ENCODE measurements around the gene LASP1. TPM values are rescaled to one million over a fixed set of nuclear protein-coding genes. Genes with fewer than 3 reads are reported as not detected.

The LASP1 gene
- polyA plus RNA-seq, 1 of the 3 experiments (the other 2 are of a cell fraction), result 102 TPM

GRCh38 chr17:38921756-38922411 lies 52.0 kb downstream of the LASP1 start:
- Histone ChIP-seq H3K4me2 (no peak overlapping the region), H3K4me1 (ENCODE audit: control insufficient read depth in 1 of 2, insufficient read depth in 2 of 2, low read depth in 1 of 2, low read length in 1 of 2) (peaks cover 9 to 27% of the 10 kb centered on the region in 2 experiments; a peak in 2 of 4 replicates), H3K27me3 (ENCODE audit: insufficient read depth) (no peaks in the 10 kb centered on the region), H3F3A (replicated peaks; ENCODE audit: insufficient read depth) (peaks cover 51% of the 10 kb centered on the region), H3K79me2 (ENCODE audit: insufficient read depth) (0 out of 2 replicates have a peak, but pooled peaks cover 3% of the 10 kb centered on the region), H4K20me1 (ENCODE audit: insufficient read depth) (0 out of 2 replicates have a peak, but pooled peaks cover 8% of the 10 kb centered on the region), H3K4me3 (ENCODE audit: low read depth in 2 of 2, low read length in 1 of 2) (no peak overlapping the region), H3K9me2 (no peaks in the 10 kb centered on the region), H3K36me3 (replicated peaks in 1 of 2; ENCODE audit: control insufficient read depth in 1 of 2, insufficient read depth in 2 of 2, low read length in 1 of 2) (peaks cover 16 to 18% of the 10 kb centered on the region in 2 experiments), H2AFZ (ENCODE audit: low read depth) (no peak overlapping the region), H3K9ac (no peak overlapping the region), H3K27ac (ENCODE audit: low read depth in 2 of 2, low read length in 1 of 2) (peak overlapping the region; percentile 49 to 67; a peak in 3 of 4 replicates), H3K9me3 (no peaks in the 10 kb centered on the region)
- DNase-seq, result no peak
- CTCF ChIA-PET, result interaction anchor here (1.2 to 4.1 kb wide), 5 partner anchors 9 to 243 kb away, joined by 3 to 22 read pairs (median 5); no protein-coding TSS in a partner anchor
- TF ChIP-seq MAX (IDR thresholded peaks at IDR 0.05; ENCODE audit: low read depth) (no peak), RXRA (IDR thresholded peaks at IDR 0.05; ENCODE audit: borderline replicate concordance, low read depth) (no peak), TAF1 (IDR thresholded peaks at IDR 0.05; ENCODE audit: borderline replicate concordance, low read depth, low read length) (no peak), FOXJ3 (CRISPR knock-in tag; IDR thresholded peaks at IDR 0.05) (no peak), RFX5 (IDR thresholded peaks at IDR 0.05; ENCODE audit: low read length) (no peak), JUND (IDR thresholded peaks at IDR 0.05) (no peak), YY1 (IDR thresholded peaks at IDR 0.05; ENCODE audit: low read depth) (no peak), FOSL2 (IDR thresholded peaks at IDR 0.05; ENCODE audit: borderline replicate concordance, low read depth) (no peak), NRF1 (IDR thresholded peaks at IDR 0.05; ENCODE audit: low read depth, low read length) (no peak), RAD21 (IDR thresholded peaks at IDR 0.05; ENCODE audit: low read length) (no peak), MXI1 (IDR thresholded peaks at IDR 0.05; ENCODE audit: low read depth, low read length) (no peak), GATA2 (CRISPR knock-in tag; IDR thresholded peaks at IDR 0.05) (no peak), SIN3A (IDR thresholded peaks at IDR 0.05; ENCODE audit: borderline replicate concordance, low read depth, low read length) (no peak), MEF2A (IDR thresholded peaks at IDR 0.05; ENCODE audit: borderline replicate concordance, low read depth) (no peak)
- TF ChIP-seq, protein P1, sequence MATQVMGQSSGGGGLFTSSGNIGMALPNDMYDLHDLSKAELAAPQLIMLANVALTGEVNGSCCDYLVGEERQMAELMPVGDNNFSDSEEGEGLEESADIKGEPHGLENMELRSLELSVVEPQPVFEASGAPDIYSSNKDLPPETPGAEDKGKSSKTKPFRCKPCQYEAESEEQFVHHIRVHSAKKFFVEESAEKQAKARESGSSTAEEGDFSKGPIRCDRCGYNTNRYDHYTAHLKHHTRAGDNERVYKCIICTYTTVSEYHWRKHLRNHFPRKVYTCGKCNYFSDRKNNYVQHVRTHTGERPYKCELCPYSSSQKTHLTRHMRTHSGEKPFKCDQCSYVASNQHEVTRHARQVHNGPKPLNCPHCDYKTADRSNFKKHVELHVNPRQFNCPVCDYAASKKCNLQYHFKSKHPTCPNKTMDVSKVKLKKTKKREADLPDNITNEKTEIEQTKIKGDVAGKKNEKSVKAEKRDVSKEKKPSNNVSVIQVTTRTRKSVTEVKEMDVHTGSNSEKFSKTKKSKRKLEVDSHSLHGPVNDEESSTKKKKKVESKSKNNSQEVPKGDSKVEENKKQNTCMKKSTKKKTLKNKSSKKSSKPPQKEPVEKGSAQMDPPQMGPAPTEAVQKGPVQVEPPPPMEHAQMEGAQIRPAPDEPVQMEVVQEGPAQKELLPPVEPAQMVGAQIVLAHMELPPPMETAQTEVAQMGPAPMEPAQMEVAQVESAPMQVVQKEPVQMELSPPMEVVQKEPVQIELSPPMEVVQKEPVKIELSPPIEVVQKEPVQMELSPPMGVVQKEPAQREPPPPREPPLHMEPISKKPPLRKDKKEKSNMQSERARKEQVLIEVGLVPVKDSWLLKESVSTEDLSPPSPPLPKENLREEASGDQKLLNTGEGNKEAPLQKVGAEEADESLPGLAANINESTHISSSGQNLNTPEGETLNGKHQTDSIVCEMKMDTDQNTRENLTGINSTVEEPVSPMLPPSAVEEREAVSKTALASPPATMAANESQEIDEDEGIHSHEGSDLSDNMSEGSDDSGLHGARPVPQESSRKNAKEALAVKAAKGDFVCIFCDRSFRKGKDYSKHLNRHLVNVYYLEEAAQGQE (IDR thresholded peaks at IDR 0.05; ENCODE audit: low read depth, low read length), result no peak
- TF ChIP-seq, protein P2, sequence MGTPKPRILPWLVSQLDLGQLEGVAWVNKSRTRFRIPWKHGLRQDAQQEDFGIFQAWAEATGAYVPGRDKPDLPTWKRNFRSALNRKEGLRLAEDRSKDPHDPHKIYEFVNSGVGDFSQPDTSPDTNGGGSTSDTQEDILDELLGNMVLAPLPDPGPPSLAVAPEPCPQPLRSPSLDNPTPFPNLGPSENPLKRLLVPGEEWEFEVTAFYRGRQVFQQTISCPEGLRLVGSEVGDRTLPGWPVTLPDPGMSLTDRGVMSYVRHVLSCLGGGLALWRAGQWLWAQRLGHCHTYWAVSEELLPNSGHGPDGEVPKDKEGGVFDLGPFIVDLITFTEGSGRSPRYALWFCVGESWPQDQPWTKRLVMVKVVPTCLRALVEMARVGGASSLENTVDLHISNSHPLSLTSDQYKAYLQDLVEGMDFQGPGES (IDR thresholded peaks at IDR 0.05; ENCODE audit: low read depth, low read length), result no peak
- TF ChIP-seq, protein P3, sequence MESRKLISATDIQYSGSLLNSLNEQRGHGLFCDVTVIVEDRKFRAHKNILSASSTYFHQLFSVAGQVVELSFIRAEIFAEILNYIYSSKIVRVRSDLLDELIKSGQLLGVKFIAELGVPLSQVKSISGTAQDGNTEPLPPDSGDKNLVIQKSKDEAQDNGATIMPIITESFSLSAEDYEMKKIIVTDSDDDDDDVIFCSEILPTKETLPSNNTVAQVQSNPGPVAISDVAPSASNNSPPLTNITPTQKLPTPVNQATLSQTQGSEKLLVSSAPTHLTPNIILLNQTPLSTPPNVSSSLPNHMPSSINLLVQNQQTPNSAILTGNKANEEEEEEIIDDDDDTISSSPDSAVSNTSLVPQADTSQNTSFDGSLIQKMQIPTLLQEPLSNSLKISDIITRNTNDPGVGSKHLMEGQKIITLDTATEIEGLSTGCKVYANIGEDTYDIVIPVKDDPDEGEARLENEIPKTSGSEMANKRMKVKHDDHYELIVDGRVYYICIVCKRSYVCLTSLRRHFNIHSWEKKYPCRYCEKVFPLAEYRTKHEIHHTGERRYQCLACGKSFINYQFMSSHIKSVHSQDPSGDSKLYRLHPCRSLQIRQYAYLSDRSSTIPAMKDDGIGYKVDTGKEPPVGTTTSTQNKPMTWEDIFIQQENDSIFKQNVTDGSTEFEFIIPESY (IDR thresholded peaks at IDR 0.05; ENCODE audit: borderline replicate concordance, low read depth), result no peak
- TF ChIP-seq, protein P4, sequence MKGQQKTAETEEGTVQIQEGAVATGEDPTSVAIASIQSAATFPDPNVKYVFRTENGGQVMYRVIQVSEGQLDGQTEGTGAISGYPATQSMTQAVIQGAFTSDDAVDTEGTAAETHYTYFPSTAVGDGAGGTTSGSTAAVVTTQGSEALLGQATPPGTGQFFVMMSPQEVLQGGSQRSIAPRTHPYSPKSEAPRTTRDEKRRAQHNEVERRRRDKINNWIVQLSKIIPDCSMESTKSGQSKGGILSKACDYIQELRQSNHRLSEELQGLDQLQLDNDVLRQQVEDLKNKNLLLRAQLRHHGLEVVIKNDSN (IDR thresholded peaks at IDR 0.05; ENCODE audit: borderline replicate concordance, low read depth), result no peak
- TF ChIP-seq, protein P5, sequence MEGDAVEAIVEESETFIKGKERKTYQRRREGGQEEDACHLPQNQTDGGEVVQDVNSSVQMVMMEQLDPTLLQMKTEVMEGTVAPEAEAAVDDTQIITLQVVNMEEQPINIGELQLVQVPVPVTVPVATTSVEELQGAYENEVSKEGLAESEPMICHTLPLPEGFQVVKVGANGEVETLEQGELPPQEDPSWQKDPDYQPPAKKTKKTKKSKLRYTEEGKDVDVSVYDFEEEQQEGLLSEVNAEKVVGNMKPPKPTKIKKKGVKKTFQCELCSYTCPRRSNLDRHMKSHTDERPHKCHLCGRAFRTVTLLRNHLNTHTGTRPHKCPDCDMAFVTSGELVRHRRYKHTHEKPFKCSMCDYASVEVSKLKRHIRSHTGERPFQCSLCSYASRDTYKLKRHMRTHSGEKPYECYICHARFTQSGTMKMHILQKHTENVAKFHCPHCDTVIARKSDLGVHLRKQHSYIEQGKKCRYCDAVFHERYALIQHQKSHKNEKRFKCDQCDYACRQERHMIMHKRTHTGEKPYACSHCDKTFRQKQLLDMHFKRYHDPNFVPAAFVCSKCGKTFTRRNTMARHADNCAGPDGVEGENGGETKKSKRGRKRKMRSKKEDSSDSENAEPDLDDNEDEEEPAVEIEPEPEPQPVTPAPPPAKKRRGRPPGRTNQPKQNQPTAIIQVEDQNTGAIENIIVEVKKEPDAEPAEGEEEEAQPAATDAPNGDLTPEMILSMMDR (IDR thresholded peaks at IDR 0.05), result no peak
- POLR2A ChIA-PET, result no interaction called here
- WGBS (ENCODE audit: low lambda C conversion rate), result 86% methylated on average over 11 of the region's 13 CpGs

Data from SK-N-SH (cell line).